Measurements from ENCODE around the gene CELA3A.
"Not testable (repeated sequence)": the region's sequence is repeated elsewhere in the genome, so short reads cannot be mapped to it uniquely, and the experiment has no call there.

- TF ChIP-seq POLR2A (IDR thresholded peaks at IDR 0.05); CTCF (IDR thresholded peaks at IDR 0.05 in 8 of 11, conservative IDR thresholded peaks at IDR 0.05 in 3 of 11): not testable (repeated sequence)
Measured at GRCh38 chr1:21975296-21975695, 26.2 kb upstream of the CELA3A start.

Measured in spleen (tissue), 7 donors.